Right forelimb (tissue), 1 donor: Measurements from ENCODE around the gene PCDHGA2.
"Not testable (repeated sequence)": the region's sequence is repeated elsewhere in the genome, so short reads cannot be mapped to it uniquely, and the experiment has no call there.

ENCODE experiments used
- DNase-seq: peaks from one replicate; pipeline ENCODE4 v3.0.0-alpha.2; 2018

PCDHGA2 gene

DNA sequence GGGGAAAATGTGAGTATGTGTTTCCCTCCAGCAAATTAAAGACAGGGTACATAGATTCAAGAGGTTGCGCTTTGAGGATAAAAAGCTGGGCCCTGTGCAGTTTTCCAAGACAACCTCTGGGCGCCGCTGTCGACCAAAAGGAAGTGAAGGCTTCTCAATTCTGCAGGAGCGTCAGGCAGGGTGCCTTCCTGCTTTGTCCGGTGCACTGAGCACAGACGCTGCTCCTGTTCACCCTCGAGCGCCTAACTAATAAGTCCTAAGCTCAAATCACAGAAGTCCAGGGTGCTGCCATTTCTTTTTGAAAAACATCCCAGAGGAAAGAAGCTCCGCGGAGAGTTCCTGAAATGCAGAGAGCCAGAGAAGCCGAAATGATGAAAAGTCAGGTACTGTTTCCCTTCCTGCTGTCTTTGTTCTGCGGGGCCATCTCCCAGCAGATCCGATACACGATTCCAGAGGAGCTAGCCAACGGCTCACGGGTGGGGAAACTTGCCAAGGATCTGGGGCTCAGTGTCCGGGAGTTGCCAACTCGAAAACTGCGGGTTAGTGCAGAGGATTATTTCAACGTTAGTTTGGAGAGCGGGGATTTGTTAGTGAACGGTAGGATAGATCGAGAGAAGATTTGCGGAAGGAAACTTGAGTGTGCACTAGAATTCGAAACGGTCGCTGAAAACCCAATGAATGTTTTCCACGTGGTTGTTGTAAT is 11.5 kb downstream of the PCDHGA2 start, which contains the start of gene PCDHGB1:
Gene PCDHGB1, plus strand, starts transcription at position 183 of the 703 bp plus-strand sequence. Its CDS starts 162 bp downstream, at position 345.
- no peak for DNase-seq

DNA sequence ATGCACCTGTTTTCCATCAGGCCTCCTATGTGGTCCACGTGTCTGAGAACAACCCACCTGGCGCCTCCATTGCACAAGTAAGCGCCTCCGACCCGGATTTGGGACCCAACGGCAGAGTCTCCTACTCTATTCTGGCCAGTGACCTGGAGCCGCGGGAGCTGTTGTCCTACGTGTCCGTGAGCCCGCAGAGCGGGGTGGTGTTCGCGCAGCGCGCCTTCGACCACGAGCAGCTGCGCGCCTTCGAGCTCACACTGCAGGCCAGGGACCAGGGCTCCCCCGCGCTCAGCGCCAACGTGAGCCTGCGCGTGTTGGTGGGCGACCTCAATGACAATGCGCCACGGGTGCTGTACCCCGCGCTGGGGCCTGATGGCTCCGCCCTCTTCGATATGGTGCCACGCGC is 13.0 kb downstream of the PCDHGA2 start:
- DNase-seq, result no peak

DNA sequence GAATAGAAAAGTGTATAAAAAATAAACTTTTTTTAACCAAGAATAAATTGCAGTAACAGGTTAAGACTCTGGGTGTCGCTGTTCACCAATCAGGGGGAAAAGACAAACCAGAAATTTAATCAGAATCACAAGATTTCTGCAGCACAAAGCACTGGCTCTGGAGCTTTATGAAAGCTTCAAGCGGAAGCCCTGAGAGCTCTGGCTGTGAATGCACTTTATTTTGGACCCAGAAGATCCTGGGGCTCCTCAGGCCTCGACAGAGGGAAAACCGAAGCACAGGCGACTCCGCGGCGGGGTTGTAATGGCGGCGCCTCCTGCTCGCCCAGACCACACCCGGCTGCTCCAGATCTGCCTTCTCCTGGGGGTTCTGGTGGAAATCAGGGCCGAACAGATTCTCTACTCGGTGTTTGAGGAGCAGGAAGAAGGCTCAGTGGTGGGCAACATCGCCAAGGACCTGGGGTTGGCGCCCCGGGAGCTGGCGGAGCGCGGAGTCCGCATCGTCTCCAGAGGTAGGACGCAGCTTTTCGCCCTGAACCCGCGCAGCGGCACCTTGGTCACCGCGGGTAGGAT is 16.4 kb downstream of the PCDHGA2 start, which contains the start of gene PCDHGA4:
Gene PCDHGA4, plus strand, starts transcription at position 122 of the 570 bp plus-strand sequence. Its CDS starts 87 bp downstream, at position 209.
- DNase-seq, result no peak

DNA sequence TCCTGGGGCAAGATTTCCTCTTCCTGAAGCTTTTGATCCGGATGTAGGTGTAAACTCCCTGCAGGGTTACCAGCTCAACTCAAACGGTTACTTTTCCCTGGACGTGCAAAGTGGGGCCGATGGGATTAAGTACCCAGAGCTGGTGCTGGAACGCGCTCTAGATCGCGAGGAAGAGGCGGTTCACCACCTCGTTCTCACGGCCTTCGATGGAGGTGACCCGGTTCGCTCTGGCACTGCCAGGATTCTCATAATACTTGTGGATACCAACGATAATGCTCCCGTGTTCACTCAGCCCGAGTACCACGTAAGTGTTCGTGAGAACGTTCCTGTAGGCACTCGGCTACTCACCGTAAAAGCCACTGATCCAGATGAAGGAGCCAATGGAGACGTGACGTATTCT is 17.1 kb downstream of the PCDHGA2 start:
- DNase-seq, result no peak

DNA sequence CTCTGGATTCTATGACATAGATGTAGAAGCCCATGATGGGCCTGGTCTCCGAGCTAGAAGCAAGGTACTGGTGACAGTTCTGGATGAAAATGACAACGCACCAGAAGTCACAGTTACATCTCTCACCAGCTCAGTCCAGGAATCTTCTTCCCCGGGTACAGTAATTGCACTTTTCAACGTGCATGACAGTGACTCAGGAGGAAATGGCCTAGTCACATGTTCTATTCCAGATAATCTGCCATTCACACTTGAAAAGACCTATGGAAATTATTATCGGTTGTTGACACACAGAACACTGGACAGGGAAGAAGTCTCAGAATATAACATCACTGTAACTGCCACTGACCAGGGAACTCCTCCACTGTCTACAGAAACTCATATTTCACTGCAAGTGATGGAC is 17.6 kb downstream of the PCDHGA2 start:
- DNase-seq, result no peak

DNA sequence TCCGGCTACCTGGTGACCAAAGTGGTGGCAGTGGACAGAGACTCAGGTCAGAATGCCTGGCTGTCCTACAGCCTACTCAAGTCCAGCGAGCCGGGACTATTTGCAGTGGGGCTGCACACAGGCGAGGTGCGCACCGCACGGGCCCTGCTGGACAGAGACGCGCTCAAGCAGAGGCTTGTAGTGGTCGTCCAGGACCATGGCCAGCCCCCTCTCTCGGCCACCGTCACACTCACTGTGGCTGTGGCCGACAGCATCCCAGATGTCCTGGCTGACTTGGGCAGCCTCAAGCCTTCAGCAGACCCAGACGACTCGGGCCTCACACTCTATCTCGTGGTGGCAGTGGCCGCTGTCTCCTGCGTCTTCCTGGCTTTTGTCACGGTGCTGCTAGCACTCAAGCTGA is 18.4 kb downstream of the PCDHGA2 start:
- no peak for DNase-seq

DNA sequence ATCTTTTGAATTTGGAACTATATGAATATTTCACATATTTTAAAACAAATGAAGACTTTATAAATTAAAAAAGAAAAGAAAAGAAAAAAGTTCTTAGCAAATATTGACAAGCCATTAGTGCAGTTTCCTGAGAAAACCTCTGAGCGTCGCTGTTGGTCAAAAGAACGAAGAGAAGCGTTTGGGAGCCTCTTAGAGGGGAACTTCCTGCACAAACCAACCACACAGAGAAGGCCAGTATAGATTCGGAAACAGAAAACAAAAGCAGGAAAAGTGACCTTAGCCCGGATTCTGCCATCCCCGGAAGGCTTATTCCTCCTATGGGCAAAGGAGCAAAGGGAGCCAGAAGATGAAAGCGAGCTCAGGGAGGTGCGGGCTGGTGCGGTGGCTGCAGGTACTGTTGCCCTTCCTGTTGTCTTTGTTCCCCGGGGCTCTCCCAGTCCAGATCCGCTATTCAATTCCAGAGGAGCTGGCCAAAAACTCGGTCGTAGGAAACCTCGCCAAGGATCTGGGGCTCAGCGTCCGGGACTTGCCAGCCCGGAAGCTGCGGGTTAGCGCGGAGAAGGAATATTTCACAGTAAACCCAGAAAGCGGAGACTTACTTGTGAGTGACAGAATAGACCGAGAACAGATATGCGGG is 21.3 kb downstream of the PCDHGA2 start, which contains the start of gene PCDHGB2:
Gene PCDHGB2, plus strand, starts transcription at position 205 of the 637 bp plus-strand sequence. Its CDS starts 142 bp downstream, at position 347.
- no peak for DNase-seq

DNA sequence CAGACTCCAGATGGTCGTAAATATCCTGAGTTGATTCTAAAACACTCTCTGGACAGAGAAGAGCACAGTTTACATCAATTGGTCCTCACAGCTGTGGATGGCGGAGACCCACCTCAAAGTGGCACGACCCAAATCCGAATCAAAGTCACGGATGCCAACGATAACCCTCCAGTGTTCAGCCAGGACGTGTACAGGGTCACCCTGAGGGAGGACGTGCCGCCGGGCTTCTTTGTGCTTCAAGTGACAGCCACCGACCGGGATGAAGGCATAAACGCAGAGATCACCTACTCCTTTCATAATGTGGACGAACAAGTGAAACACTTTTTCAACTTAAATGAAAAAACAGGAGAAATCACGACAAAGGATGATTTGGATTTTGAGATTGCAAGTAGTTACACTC is 22.1 kb downstream of the PCDHGA2 start:
- no peak for DNase-seq

DNA sequence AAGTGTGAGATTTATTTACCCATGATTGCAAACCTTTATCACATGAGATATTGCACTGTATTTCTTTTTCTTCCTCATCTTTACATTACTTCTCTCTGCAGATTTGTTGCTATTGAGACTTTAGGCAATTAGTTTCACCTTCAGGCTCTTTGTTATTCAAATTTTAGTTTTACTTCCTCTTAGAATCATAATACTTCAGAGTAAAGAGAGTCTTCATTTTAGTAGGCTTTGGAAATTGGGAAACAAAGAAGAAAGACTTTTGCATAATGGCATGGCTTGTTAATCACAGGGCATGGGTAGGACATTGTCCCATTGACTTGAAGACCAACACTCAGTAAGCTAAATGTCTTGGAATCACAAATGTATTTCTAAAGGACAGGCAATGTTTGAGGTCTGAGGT is 24.2 kb downstream of the PCDHGA2 start:
- no peak for DNase-seq

DNA sequence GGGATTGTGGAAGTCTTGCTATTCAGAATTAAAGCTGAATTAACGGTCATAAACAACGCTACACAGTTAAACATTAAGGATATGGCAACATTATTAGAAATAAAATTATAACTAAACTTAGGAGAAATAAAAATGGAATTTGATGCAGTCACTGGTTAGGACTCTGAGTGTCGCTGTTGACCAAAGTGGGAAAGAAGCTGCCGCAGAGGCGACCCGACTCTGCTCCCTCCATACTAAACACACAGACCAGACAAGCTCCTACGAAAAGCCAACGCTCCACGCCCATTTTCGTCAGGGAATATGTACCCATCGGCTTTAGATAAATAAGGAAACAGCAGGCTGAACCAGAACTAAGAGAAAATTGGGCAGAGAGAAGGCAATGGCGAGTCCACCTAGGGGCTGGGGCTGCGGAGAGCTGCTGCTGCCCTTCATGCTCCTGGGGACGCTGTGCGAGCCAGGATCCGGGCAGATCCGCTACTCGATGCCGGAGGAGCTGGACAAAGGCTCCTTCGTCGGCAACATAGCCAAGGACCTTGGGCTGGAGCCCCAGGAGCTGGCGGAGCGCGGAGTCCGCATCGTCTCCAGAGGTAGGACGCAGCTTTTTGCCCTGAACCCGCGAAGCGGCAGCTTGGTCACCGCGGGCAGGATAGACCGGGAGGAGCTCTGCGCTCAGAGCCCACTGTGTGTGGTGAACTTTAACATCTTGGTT is 25.5 kb downstream of the PCDHGA2 start, which contains the start of gene PCDHGA5:
Gene PCDHGA5, plus strand, starts transcription at position 211 of the 709 bp plus-strand sequence. Its CDS starts 169 bp downstream, at position 380.
- DNase-seq, result no peak

DNA sequence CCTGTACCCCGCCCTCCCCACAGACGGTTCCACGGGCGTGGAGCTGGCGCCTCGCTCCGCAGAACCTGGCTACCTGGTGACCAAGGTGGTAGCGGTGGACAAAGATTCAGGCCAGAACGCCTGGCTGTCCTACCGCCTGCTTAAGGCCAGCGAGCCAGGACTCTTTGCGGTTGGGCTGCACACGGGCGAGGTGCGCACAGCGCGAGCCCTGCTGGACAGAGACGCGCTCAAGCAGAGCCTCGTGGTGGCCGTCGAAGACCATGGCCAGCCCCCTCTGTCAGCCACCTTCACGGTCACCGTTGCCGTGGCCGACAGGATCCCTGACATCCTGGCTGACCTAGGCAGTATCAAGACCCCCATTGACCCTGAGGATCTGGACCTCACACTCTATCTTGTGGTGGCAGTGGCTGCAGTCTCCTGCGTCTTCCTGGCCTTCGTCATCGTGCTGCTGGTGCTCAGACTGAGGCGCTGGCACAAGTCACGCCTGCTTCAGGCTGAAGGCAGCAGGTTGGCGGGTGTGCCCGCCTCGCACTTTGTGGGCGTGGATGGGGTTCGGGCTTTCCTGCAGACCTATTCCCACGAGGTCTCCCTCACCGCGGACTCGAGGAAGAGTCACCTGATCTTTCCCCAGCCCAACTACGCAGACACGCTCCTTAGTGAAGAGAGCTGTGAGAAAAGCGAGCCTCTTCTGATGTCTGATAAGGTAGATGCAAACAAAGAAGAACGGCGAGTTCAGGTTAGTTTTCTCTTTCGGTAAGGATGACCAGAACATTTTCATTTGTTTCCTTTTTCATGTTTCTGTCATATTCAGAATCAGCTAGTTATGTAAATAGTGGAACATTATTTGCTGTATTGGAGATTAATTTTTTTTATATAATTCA is 27.7 kb downstream of the PCDHGA2 start:
- no peak for DNase-seq

DNA sequence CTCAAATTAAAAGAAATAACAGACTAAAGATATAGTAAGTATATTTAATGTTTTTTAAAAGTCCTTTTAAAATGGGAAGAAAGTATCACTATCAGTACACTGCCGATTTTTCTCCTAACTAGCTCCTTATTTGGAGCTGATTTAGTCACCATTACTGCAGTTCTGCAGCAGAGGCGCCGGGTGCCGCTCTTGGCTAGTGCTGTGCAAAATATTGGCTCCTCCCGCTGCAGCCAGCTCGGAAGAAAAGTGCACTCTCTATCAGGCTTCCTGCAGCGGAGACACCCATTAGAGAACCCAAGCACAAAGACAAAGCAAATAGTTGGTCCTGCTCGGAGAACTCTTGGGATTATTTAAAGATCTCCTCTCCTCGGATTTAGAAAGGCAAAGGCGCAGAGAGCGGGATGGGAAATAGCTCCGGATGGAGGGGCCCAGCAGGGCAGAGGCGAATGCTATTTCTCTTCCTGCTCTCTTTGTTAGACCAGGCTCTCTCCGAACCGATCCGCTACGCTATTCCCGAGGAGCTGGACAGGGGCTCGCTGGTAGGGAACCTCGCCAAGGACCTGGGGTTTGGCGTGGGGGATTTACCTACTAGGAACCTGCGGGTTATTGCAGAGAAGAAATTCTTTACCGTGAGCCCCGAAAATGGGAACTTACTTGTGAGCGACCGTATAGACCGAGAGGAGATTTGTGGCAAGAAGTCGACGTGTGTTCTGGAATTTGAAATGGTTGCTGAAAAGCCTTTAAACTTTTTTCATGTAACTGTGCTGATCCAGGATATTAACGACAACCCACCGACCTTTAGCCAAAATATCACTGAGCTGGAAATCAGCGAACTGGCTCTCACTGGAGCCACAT is 31.7 kb downstream of the PCDHGA2 start, which contains the start of gene PCDHGB3:
Gene PCDHGB3, plus strand, starts transcription at position 249 of the 855 bp plus-strand sequence. Its CDS starts 153 bp downstream, at position 402.
- no peak for DNase-seq

DNA sequence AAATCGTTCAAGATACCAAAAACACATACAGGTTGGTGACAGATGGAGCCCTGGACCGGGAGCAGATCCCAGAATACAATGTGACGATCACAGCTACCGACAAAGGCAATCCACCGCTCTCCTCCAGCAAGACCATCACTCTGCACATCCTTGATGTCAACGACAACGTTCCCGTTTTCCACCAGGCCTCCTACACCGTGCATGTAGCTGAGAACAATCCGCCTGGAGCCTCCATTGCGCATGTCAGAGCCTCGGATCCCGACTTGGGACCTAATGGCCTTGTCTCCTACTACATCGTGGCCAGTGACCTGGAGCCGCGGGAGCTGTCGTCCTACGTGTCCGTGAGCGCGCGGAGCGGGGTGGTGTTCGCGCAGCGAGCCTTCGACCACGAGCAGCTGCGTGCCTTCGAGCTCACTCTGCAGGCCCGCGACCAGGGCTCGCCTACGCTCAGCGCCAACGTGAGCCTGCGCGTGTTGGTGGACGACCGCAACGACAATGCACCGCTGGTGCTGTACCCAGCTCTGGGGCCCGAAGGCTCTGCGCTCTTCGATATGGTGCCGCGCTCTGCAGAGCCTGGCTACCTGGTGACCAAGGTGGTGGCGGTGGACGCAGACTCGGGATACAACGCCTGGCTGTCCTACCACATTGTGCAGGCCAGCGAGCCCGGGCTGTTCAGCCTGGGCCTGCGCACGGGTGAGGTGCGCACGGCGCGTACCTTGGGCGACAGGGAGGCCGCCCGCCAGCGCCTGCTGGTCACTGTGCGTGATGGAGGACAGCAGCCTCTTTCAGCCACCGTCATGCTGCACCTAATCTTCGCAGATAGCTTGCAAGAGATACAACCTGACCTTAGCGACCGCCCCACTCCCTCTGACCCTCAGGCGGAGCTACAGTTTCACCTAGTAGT is 33.3 kb downstream of the PCDHGA2 start:
- no peak for DNase-seq

DNA sequence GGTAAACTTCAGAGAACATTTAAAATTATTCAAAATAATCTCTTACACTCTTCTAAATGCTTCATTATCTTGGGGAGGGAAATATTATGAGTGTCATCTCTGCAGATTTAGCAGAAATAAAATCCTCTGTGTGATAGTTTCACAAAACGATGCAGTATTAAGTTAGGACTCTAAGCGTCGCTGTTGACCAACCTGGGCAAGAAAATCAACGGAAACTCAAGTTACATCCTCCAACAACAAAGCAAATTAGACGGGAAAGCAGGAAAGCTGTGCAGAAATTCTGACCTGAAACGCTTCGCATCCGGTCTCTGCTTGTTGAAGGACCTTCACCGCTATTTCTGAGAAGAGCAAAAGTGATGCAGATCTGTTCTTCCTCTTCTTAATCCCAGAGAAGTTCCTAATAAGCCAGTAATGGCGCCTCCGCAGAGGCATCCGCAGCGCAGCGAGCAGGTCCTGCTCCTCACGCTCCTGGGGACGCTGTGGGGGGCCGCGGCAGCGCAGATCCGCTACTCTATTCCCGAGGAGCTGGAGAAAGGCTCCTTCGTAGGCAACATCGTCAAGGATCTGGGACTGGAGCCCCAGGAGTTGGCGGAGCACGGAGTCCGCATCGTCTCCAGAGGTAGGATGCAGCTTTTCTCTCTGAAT is 35.2 kb downstream of the PCDHGA2 start, which contains the start of gene PCDHGA6:
Gene PCDHGA6, plus strand, starts transcription at position 219 of the 645 bp plus-strand sequence. Its CDS starts 193 bp downstream, at position 412.
- no peak for DNase-seq

DNA sequence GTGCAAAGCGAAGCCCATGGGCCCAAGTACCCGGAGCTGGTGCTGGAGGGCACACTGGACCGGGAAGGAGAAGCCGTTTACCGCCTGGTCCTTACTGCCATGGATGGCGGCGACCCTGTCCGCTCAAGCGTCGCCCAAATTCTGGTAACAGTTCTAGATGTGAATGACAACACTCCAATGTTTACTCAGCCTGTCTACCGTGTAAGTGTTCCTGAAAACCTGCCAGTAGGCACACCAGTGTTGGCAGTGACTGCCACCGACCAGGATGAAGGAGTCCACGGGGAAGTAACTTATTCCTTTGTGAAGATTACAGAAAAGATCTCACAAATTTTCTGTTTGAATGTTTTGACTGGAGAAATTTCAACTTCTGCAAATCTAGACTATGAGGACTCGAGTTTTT is 36.1 kb downstream of the PCDHGA2 start:
- DNase-seq, result no peak

DNA sequence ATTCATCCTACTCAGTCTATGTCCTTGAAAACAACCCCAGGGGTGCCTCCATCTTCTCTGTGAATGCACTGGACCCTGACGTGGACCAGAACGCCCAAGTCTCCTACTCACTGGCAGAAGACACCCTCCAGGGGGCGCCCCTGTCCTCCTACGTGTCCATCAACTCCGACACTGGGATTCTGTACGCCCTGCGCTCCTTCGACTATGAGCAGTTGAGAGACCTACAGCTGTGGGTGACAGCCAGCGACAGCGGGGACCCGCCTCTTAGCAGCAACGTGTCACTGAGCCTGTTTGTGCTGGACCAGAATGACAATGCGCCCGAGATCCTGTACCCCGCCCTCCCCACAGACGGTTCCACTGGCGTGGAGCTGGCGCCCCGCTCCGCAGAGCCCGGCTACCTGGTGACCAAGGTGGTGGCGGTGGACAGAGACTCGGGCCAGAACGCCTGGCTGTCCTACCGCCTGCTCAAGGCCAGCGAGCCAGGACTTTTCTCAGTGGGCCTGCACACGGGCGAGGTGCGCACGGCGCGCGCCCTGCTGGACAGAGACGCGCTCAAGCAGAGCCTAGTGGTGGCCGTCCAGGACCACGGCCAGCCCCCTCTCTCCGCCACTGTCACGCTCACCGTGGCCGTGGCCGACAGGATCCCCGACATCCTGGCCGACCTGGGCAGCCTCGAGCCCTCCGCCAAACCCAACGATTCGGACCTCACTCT is 37.0 kb downstream of the PCDHGA2 start:
- not testable (repeated sequence) for DNase-seq

DNA sequence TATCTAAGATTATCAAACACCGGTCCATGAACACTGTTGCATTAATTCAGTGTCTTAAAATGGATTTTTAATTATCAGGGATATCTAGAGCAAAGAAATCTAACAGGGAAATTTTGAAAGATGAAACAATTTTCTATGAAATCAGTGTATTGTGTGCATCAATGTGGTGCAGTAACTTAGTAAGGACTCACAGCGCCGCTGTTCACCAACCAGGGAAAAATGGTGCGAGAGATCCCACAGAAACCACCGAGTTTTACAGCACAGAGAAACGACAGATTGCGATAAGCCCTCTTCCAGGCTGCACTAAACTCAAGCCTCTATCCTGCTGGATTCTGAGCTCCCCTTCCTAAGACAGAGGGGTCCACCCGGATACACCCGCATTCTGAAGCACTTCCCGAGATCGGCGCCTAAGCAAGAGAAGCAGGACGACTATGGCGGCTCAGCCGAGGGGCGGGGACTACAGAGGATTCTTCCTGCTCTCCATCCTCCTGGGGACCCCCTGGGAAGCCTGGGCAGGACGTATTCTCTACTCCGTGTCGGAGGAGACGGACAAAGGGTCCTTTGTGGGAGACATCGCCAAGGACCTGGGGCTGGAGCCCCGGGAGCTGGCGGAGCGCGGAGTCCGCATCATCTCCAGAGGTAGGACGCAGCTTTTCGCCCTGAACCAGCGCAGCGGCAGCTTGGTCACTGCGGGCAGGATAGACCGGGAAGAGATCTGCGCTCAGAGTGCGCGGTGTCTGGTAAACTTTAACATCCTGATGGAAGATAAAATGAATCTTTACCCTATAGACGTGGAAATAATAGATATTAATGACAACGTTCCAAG is 44.1 kb downstream of the PCDHGA2 start, which contains the start of gene PCDHGA7:
Gene PCDHGA7, plus strand, starts transcription at position 274 of the 826 bp plus-strand sequence. Its CDS starts 158 bp downstream, at position 432.
- DNase-seq, result no peak
